Subcutaneous adipose tissue (tissue), 4 donors: ENCODE data around the gene LRCH1. TPM values are rescaled to one million over a fixed set of nuclear protein-coding genes. Genes with fewer than 3 reads are reported as not detected.

Source experiments
- CTCF ChIP-seq: fragments of 450-650 bp; IDR thresholded peaks from one replicate; pipeline ENCODE4 v1.5.1; 2016; ENCODE audit warnings: low read depth, mild to moderate bottlenecking, control low read depth, antibody characterized with exemption, moderate library complexity
- total RNA-seq, 4 donors: library from RNA; depleted of rRNA; stranded (reverse); fragments of >200 nt; gene quantifications; one replicate each; pipeline ENCODE4 v1.1.0, GENCODE V29; 2016

Gene LRCH1
- total RNA-seq, 4 donors from 2014 or later, result 18.9 to 27.5 (median 25.7) TPM

- TF ChIP-seq CTCF, result no peak
Observed at GRCh38 chr13:46520166-46520565, 32.8 kb upstream of the LRCH1 start.

- TF ChIP-seq CTCF, result no peak
Observed at GRCh38 chr13:46521486-46521885, 31.5 kb upstream of the LRCH1 start.

GRCh38 chr13:46521921-46522747, 30.8 kb upstream of the LRCH1 start:
- no peak for TF ChIP-seq CTCF

GRCh38 chr13:46522748-46523030, 30.3 kb upstream of the LRCH1 start:
- TF ChIP-seq CTCF, result no peak

GRCh38 chr13:46523972-46524752, 28.8 kb upstream of the LRCH1 start:
- TF ChIP-seq CTCF, result no peak

- TF ChIP-seq CTCF, result no peak
Observed at GRCh38 chr13:46526100-46526735, 26.8 kb upstream of the LRCH1 start.

- no peak for TF ChIP-seq CTCF
Observed at GRCh38 chr13:46526740-46527139, 26.2 kb upstream of the LRCH1 start.
